ENCODE measurements around the gene PKP1.

DNA sequence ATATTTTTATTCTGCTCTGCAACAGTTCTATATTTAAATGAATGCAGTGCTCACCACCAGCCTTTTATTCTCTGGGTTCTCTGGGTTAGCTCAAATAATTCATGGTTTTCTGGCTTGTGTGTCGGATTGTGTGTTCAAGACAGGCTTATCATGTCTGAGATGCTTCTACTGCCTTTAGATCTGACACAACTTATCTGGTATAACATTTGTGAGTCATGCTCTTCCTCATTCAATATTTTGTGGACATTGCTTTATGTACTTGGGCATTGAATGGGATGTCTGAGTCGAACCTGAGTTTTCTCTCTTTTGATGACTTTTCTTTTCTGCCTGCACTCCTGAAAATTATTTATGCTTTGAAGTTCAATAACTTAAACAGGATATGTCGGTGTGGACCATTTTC lies 17.6 kb upstream of the PKP1 start:
- TF ChIP-seq, protein P1, sequence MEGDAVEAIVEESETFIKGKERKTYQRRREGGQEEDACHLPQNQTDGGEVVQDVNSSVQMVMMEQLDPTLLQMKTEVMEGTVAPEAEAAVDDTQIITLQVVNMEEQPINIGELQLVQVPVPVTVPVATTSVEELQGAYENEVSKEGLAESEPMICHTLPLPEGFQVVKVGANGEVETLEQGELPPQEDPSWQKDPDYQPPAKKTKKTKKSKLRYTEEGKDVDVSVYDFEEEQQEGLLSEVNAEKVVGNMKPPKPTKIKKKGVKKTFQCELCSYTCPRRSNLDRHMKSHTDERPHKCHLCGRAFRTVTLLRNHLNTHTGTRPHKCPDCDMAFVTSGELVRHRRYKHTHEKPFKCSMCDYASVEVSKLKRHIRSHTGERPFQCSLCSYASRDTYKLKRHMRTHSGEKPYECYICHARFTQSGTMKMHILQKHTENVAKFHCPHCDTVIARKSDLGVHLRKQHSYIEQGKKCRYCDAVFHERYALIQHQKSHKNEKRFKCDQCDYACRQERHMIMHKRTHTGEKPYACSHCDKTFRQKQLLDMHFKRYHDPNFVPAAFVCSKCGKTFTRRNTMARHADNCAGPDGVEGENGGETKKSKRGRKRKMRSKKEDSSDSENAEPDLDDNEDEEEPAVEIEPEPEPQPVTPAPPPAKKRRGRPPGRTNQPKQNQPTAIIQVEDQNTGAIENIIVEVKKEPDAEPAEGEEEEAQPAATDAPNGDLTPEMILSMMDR (conservative IDR thresholded peaks at IDR 0.05), result no peak
- TF ChIP-seq ZFX (IDR thresholded peaks at IDR 0.05), result no peak

Measured in C4-2B (cell line).